Measurements from ENCODE around the gene ST6GALNAC2.

- no peak for TF ChIP-seq EP300 (IDR thresholded peaks at IDR 0.05)
- no peak for TF ChIP-seq POLR2AphosphoS5 (IDR thresholded peaks at IDR 0.05)
These were observed 8.3 kb upstream of the ST6GALNAC2 start for GRCh38 chr17:76593959-76594358.
